Measurements from ENCODE around the gene MCM7.

Gene MCM7

DNA sequence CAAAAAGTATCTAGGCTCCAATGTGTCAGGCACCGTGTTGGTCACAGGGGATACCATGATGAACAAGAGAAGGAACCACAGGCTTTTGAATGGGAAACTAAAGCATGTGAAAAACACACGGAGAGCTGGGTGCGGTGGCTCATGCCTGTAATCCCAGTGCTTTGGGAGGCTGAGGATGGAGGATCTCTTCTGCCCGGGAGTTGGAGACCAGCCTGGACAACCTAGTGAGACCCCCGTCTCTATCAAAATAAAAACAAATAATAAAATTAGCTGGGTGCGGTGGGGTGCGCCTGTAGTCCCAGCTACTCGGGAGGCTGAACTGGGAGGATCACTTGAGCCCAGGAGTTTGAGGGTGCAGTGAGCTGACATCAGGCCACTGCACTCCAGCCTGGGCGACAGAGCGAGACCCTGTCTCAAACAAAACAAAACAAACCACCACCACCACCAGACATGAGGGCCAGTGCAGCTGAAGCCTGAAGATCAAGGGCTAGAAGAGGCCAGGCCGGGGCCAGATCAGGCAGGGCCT is 13.0 kb downstream of the MCM7 start:
- Histone ChIP-seq H3K4me1 (ENCODE audit: control insufficient read depth in 2 of 2, insufficient read depth in 1 of 2, low read depth in 1 of 2, low read length in 2 of 2) (peaks cover 0 to 5% of the 10 kb centered on the region in 2 donors), H3K36me3 (replicated peaks in 1 of 2; ENCODE audit: control insufficient read depth in 2 of 2, insufficient read depth in 2 of 2, low read length in 2 of 2) (peaks cover 25 to 30% of the 10 kb centered on the region in 2 donors), H3K9ac (ENCODE audit: low read depth, low read length, poor library complexity) (peak overlapping the region; percentile 95), H3K4ac (ENCODE audit: low read length) (peak overlapping the region; percentile 58), H2AK5ac (ENCODE audit: low read depth, low read length) (peak overlapping the region; percentile 90), H2AFZ (ENCODE audit: low read length) (peak overlapping the region; percentile 91), H3K14ac (ENCODE audit: low read length) (no peak overlapping the region), H3K4me3 (ENCODE audit: low read length in 2 of 2) (peak overlapping the region; percentile 95), H3K9me3 (replicated peaks in 1 of 2; ENCODE audit: control insufficient read depth in 2 of 2, insufficient read depth in 1 of 2, low read depth in 1 of 2, low read length in 2 of 2) (no peaks in the 10 kb centered on the region), H2BK12ac (ENCODE audit: low read length) (no peak overlapping the region), H3K4me2 (ENCODE audit: insufficient read depth, low read length, poor library complexity, severe bottlenecking) (peak overlapping the region; percentile 74), H2BK120ac (ENCODE audit: low read depth, low read length) (no peak overlapping the region), H3K27me3 (ENCODE audit: control insufficient read depth in 3 of 3, insufficient read depth in 3 of 3, low read depth in 1 of 3, low read length in 3 of 3) (peaks cover 0 to 2% (median 0%) of the 10 kb centered on the region in 3 experiments), H3K23ac (ENCODE audit: low read depth, low read length, poor library complexity) (no peak overlapping the region), H2BK5ac (ENCODE audit: low read length) (peak overlapping the region; percentile 77), H4K91ac (ENCODE audit: low read depth, low read length, poor library complexity) (no peak overlapping the region), H3K27ac (replicated peaks; ENCODE audit: low read length) (peak overlapping the region; percentile 73), H3K79me1 (ENCODE audit: low read depth, low read length) (no peaks in the 10 kb centered on the region), H2BK15ac (ENCODE audit: low read length) (no peak overlapping the region), H4K8ac (ENCODE audit: low read depth, low read length) (no peak overlapping the region), H3K18ac (ENCODE audit: low read length) (peak overlapping the region; percentile 50)
- no peak for DNase-seq (ENCODE audit: low spot score)
- WGBS, 2 donors (ENCODE audit: extremely low coverage in 2 of 2, insufficient read length in 2 of 2, insufficient replicate concordance in 1 of 2) = no CpG with 5 or more reads among the region's 11 CpGs

- no peak overlapping the region for H2AK5ac ChIP-seq (ENCODE audit: low read depth, low read length)
- no peak overlapping the region for H4K91ac ChIP-seq (ENCODE audit: low read depth, low read length, poor library complexity)
- H3K18ac ChIP-seq (ENCODE audit: low read length) = no peak overlapping the region
- no peak overlapping the region for H2BK15ac ChIP-seq (ENCODE audit: low read length)
- no peak overlapping the region for H3K4me3 ChIP-seq (ENCODE audit: low read length in 2 of 2)
- no peak overlapping the region for H4K8ac ChIP-seq (ENCODE audit: low read depth, low read length)
- no peak for DNase-seq (ENCODE audit: low spot score)
- H2BK120ac ChIP-seq (ENCODE audit: low read depth, low read length) = no peak overlapping the region
- H3K4me2 ChIP-seq (ENCODE audit: insufficient read depth, low read length, poor library complexity, severe bottlenecking) = no peak overlapping the region
- H3K9me3 ChIP-seq (replicated peaks in 1 of 2; ENCODE audit: control insufficient read depth in 2 of 2, insufficient read depth in 1 of 2, low read depth in 1 of 2, low read length in 2 of 2) = no peaks in the 10 kb centered on the region
- H3K27ac ChIP-seq (replicated peaks; ENCODE audit: low read length) = no peak overlapping the region
- peaks cover 17 to 21% of the 10 kb centered on the region in 2 donors for H3K36me3 ChIP-seq (replicated peaks in 1 of 2; ENCODE audit: control insufficient read depth in 2 of 2, insufficient read depth in 2 of 2, low read length in 2 of 2)
- H3K79me1 ChIP-seq (ENCODE audit: low read depth, low read length) = no peaks in the 10 kb centered on the region
- no peak overlapping the region for H3K14ac ChIP-seq (ENCODE audit: low read length)
- H2BK12ac ChIP-seq (ENCODE audit: low read length) = no peak overlapping the region
- H3K27me3 ChIP-seq (ENCODE audit: control insufficient read depth in 3 of 3, insufficient read depth in 3 of 3, low read depth in 1 of 3, low read length in 3 of 3) = peaks cover 0 to 2% (median 0%) of the 10 kb centered on the region in 3 experiments
- H2BK5ac ChIP-seq (ENCODE audit: low read length) = no peak overlapping the region
- no CpG with 5 or more reads among the region's 10 CpGs for WGBS, 2 donors (ENCODE audit: extremely low coverage in 2 of 2, insufficient read length in 2 of 2, insufficient replicate concordance in 1 of 2)
- H2AFZ ChIP-seq (ENCODE audit: low read length) = no peak overlapping the region
- H3K4me1 ChIP-seq (ENCODE audit: control insufficient read depth in 2 of 2, insufficient read depth in 1 of 2, low read depth in 1 of 2, low read length in 2 of 2) = peaks cover 5 to 7% of the 10 kb centered on the region in 2 donors
- no peak overlapping the region for H3K23ac ChIP-seq (ENCODE audit: low read depth, low read length, poor library complexity)
- no peak overlapping the region for H3K9ac ChIP-seq (ENCODE audit: low read depth, low read length, poor library complexity)
- H3K4ac ChIP-seq (ENCODE audit: low read length) = no peak overlapping the region
Observed at GRCh38 chr7:100087055-100087750, 14.0 kb downstream of the MCM7 start.

GRCh38 chr7:100085515-100085914 is 15.7 kb downstream of the MCM7 start:
- Histone ChIP-seq H2BK12ac (ENCODE audit: low read length) (no peak overlapping the region), H3K4me3 (ENCODE audit: low read length in 2 of 2) (no peak overlapping the region), H3K9me3 (replicated peaks in 1 of 2; ENCODE audit: control insufficient read depth in 2 of 2, insufficient read depth in 1 of 2, low read depth in 1 of 2, low read length in 2 of 2) (no peaks in the 10 kb centered on the region), H3K18ac (ENCODE audit: low read length) (no peak overlapping the region), H3K36me3 (replicated peaks in 1 of 2; ENCODE audit: control insufficient read depth in 2 of 2, insufficient read depth in 2 of 2, low read length in 2 of 2) (peaks cover 3 to 4% of the 10 kb centered on the region in 2 donors), H3K23ac (ENCODE audit: low read depth, low read length, poor library complexity) (no peak overlapping the region), H2BK120ac (ENCODE audit: low read depth, low read length) (no peak overlapping the region), H3K27ac (replicated peaks; ENCODE audit: low read length) (no peak overlapping the region), H2AK5ac (ENCODE audit: low read depth, low read length) (no peak overlapping the region), H4K91ac (ENCODE audit: low read depth, low read length, poor library complexity) (no peak overlapping the region), H3K79me1 (ENCODE audit: low read depth, low read length) (peaks cover 2% of the 10 kb centered on the region), H3K27me3 (ENCODE audit: control insufficient read depth in 3 of 3, insufficient read depth in 3 of 3, low read depth in 1 of 3, low read length in 3 of 3) (peaks cover 0 to 2% (median 0%) of the 10 kb centered on the region in 3 experiments), H3K4me2 (ENCODE audit: insufficient read depth, low read length, poor library complexity, severe bottlenecking) (no peak overlapping the region), H3K14ac (ENCODE audit: low read length) (no peak overlapping the region), H3K9ac (ENCODE audit: low read depth, low read length, poor library complexity) (no peak overlapping the region), H3K4me1 (ENCODE audit: control insufficient read depth in 2 of 2, insufficient read depth in 1 of 2, low read depth in 1 of 2, low read length in 2 of 2) (peaks cover 7% of the 10 kb centered on the region in 2 donors), H4K8ac (ENCODE audit: low read depth, low read length) (no peak overlapping the region), H2AFZ (ENCODE audit: low read length) (no peak overlapping the region), H3K4ac (ENCODE audit: low read length) (no peak overlapping the region), H2BK15ac (ENCODE audit: low read length) (no peak overlapping the region), H2BK5ac (ENCODE audit: low read length) (no peak overlapping the region)
- no CpG with 5 or more reads among the region's 3 CpGs for WGBS, 2 donors (ENCODE audit: extremely low coverage in 2 of 2, insufficient read length in 2 of 2, insufficient replicate concordance in 1 of 2)
- DNase-seq (ENCODE audit: low spot score) = no peak

GRCh38 chr7:100082978-100083377 is 18.2 kb downstream of the MCM7 start:
- Histone ChIP-seq H3K4me1 (ENCODE audit: control insufficient read depth in 2 of 2, insufficient read depth in 1 of 2, low read depth in 1 of 2, low read length in 2 of 2) (peaks cover 3 to 11% of the 10 kb centered on the region in 2 donors), H3K4me2 (ENCODE audit: insufficient read depth, low read length, poor library complexity, severe bottlenecking) (no peak overlapping the region), H2BK15ac (ENCODE audit: low read length) (no peak overlapping the region), H3K4ac (ENCODE audit: low read length) (no peak overlapping the region), H3K18ac (ENCODE audit: low read length) (no peak overlapping the region), H3K9me3 (replicated peaks in 1 of 2; ENCODE audit: control insufficient read depth in 2 of 2, insufficient read depth in 1 of 2, low read depth in 1 of 2, low read length in 2 of 2) (peaks cover 10 to 17% of the 10 kb centered on the region in 2 donors), H2AK5ac (ENCODE audit: low read depth, low read length) (no peak overlapping the region), H2BK120ac (ENCODE audit: low read depth, low read length) (no peak overlapping the region), H3K27ac (replicated peaks; ENCODE audit: low read length) (no peak overlapping the region), H4K91ac (ENCODE audit: low read depth, low read length, poor library complexity) (no peak overlapping the region), H3K79me1 (ENCODE audit: low read depth, low read length) (peaks cover 3% of the 10 kb centered on the region), H2BK5ac (ENCODE audit: low read length) (no peak overlapping the region), H4K8ac (ENCODE audit: low read depth, low read length) (no peak overlapping the region), H3K4me3 (ENCODE audit: low read length in 2 of 2) (peak overlapping the region in 1 of 2 donors; percentile 47), H3K9ac (ENCODE audit: low read depth, low read length, poor library complexity) (no peak overlapping the region), H3K27me3 (ENCODE audit: control insufficient read depth in 3 of 3, insufficient read depth in 3 of 3, low read depth in 1 of 3, low read length in 3 of 3) (peaks cover 0 to 2% (median 0%) of the 10 kb centered on the region in 3 experiments), H2BK12ac (ENCODE audit: low read length) (no peak overlapping the region), H3K23ac (ENCODE audit: low read depth, low read length, poor library complexity) (no peak overlapping the region), H3K36me3 (replicated peaks in 1 of 2; ENCODE audit: control insufficient read depth in 2 of 2, insufficient read depth in 2 of 2, low read length in 2 of 2) (peaks cover 13 to 24% of the 10 kb centered on the region in 2 donors), H2AFZ (ENCODE audit: low read length) (peak overlapping the region; percentile 79), H3K14ac (ENCODE audit: low read length) (no peak overlapping the region)
- WGBS, 2 donors (ENCODE audit: extremely low coverage in 2 of 2, insufficient read length in 2 of 2, insufficient replicate concordance in 1 of 2) = no CpG with 5 or more reads among the region's 4 CpGs
- no peak for DNase-seq (ENCODE audit: low spot score)

All from neuronal stem cell (in vitro differentiated cells).